HEK293 (cell line): ENCODE measurements around the gene TSGA10IP.
A peak's percentile ranks its signal among the peaks of the same experiment; 100 is the strongest.

Source experiments
- GFI1B ChIP-seq: fragments of 450-650 bp; formaldehyde crosslinking; IDR thresholded peaks from 2 replicates; pipeline ENCODE4 v1.5.1; 2016; ENCODE audit warnings: missing biosample characterization, missing genetic modification characterization
- KLF1 ChIP-seq: fragments of 450-650 bp; formaldehyde crosslinking; IDR thresholded peaks from 2 replicates; pipeline ENCODE4 v1.5.1; 2016; ENCODE audit warnings: missing biosample characterization, missing genetic modification characterization
- KLF17 ChIP-seq: fragments of 450-650 bp; formaldehyde crosslinking; IDR thresholded peaks from 2 replicates; pipeline ENCODE4 v1.5.1; 2016; ENCODE audit warnings: missing biosample characterization, missing genetic modification characterization
- MEIS1 ChIP-seq: sonication (generic); formaldehyde crosslinking; IDR thresholded peaks from 2 replicates; pipeline ENCODE4 v1.8.1; 2022; ENCODE audit warnings: missing genetic modification reagents, mild to moderate bottlenecking, borderline replicate concordance
- PBX3 ChIP-seq: sonication (generic); formaldehyde crosslinking; IDR thresholded peaks from 2 replicates; pipeline ENCODE4 v1.8.1; 2022; ENCODE audit warnings: mild to moderate bottlenecking, moderate library complexity, missing genetic modification reagents
- REPIN1 ChIP-seq: fragments of 450-650 bp; formaldehyde crosslinking; IDR thresholded peaks from 2 replicates; pipeline ENCODE4 v1.5.1; 2017; ENCODE audit warnings: missing biosample characterization, missing genetic modification characterization, low read depth
- SCRT2 ChIP-seq: fragments of 450-650 bp; formaldehyde crosslinking; IDR thresholded peaks from 2 replicates; pipeline ENCODE4 v1.5.1; 2016; ENCODE audit warnings: missing biosample characterization, missing genetic modification characterization
- SP7 ChIP-seq: fragments of 450-650 bp; formaldehyde crosslinking; IDR thresholded peaks from 2 replicates; pipeline ENCODE4 v1.5.1; 2016; ENCODE audit warnings: missing biosample characterization, missing genetic modification characterization
- TRIM28 ChIP-seq: IDR thresholded peaks from 2 replicates; pipeline ENCODE4 v1.6.1; 2011; ENCODE audit warnings: low read length, control low read depth, borderline replicate concordance
- YY1 ChIP-seq: fragments of 450-650 bp; formaldehyde crosslinking; IDR thresholded peaks from 2 replicates; pipeline ENCODE4 v1.5.1; 2018; ENCODE audit warnings: missing biosample characterization, missing genetic modification characterization
- ZBTB11 ChIP-seq: fragments of 450-650 bp; formaldehyde crosslinking; conservative IDR thresholded peaks from 2 replicates; pipeline ENCODE4 v1.5.1; 2016; ENCODE audit warnings: low read depth, missing biosample characterization, missing genetic modification characterization
- ZBTB17 ChIP-seq: fragments of 450-650 bp; formaldehyde crosslinking; IDR thresholded peaks from 2 replicates; pipeline ENCODE4 v1.5.1; 2016; ENCODE audit warnings: missing biosample characterization, missing genetic modification characterization
- ZBTB48 ChIP-seq: fragments of 450-650 bp; formaldehyde crosslinking; IDR thresholded peaks from 2 replicates; pipeline ENCODE4 v1.5.1; 2016; ENCODE audit warnings: missing biosample characterization, missing genetic modification characterization
- ZBTB7A ChIP-seq: fragments of 450-650 bp; formaldehyde crosslinking; IDR thresholded peaks from 2 replicates; pipeline ENCODE4 v1.5.1; 2016; ENCODE audit warnings: low read depth, missing biosample characterization, missing genetic modification characterization
- ZBTB8A ChIP-seq: fragments of 450-650 bp; formaldehyde crosslinking; IDR thresholded peaks from 2 replicates; pipeline ENCODE4 v1.5.1; 2016; ENCODE audit warnings: missing biosample characterization, missing genetic modification characterization
- ZFP3 ChIP-seq: fragments of 450-650 bp; formaldehyde crosslinking; IDR thresholded peaks from 2 replicates; pipeline ENCODE4 v1.5.1; 2016; ENCODE audit warnings: low read depth, missing biosample characterization, missing genetic modification characterization
- ZNF10 ChIP-seq: fragments of 450-650 bp; formaldehyde crosslinking; IDR thresholded peaks from 2 replicates; pipeline ENCODE4 v1.5.1; 2017; ENCODE audit warnings: missing biosample characterization, missing genetic modification characterization
- ZNF114 ChIP-seq: fragments of 450-650 bp; formaldehyde crosslinking; IDR thresholded peaks from 2 replicates; pipeline ENCODE4 v1.5.0; 2017; ENCODE audit warnings: missing biosample characterization, missing genetic modification characterization
- ZNF132 ChIP-seq: fragments of 450-650 bp; formaldehyde crosslinking; IDR thresholded peaks from 2 replicates; pipeline ENCODE4 v1.5.1; 2017; ENCODE audit warnings: missing biosample characterization, missing genetic modification characterization, borderline replicate concordance
- ZNF155 ChIP-seq: fragments of 450-650 bp; formaldehyde crosslinking; IDR thresholded peaks from 2 replicates; pipeline ENCODE4 v1.5.1; 2016; ENCODE audit warnings: missing biosample characterization, missing genetic modification characterization
- ZNF16 ChIP-seq: fragments of 450-650 bp; formaldehyde crosslinking; IDR thresholded peaks from 2 replicates; pipeline ENCODE4 v1.5.1; 2016; ENCODE audit warnings: low read depth, missing biosample characterization, missing genetic modification characterization
- ZNF175 ChIP-seq: fragments of 450-650 bp; formaldehyde crosslinking; IDR thresholded peaks from 2 replicates; pipeline ENCODE4 v1.5.1; 2016; ENCODE audit warnings: missing biosample characterization, missing genetic modification characterization
- ZNF184 ChIP-seq: fragments of 450-650 bp; IDR thresholded peaks from 2 replicates; pipeline ENCODE4 v1.5.1; 2018; ENCODE audit warnings: missing biosample characterization, mild to moderate bottlenecking, missing genetic modification characterization
- ZNF214 ChIP-seq: fragments of 450-650 bp; formaldehyde crosslinking; IDR thresholded peaks from 2 replicates; pipeline ENCODE4 v1.5.1; 2017; ENCODE audit warnings: missing biosample characterization, mild to moderate bottlenecking, missing genetic modification characterization, borderline replicate concordance
- ZNF23 ChIP-seq: fragments of 450-650 bp; formaldehyde crosslinking; IDR thresholded peaks from 2 replicates; pipeline ENCODE4 v1.5.1; 2016; ENCODE audit warnings: missing biosample characterization, missing genetic modification characterization, borderline replicate concordance
- ZNF423 ChIP-seq: fragments of 450-650 bp; formaldehyde crosslinking; IDR thresholded peaks from 2 replicates; pipeline ENCODE4 v1.5.1; 2016; ENCODE audit warnings: missing biosample characterization, missing genetic modification characterization
- ZNF426 ChIP-seq: fragments of 450-650 bp; formaldehyde crosslinking; IDR thresholded peaks from 2 replicates; pipeline ENCODE4 v1.5.1; 2017; ENCODE audit warnings: missing biosample characterization, missing genetic modification characterization, mild to moderate bottlenecking, inconsistent platforms, moderate library complexity
- ZNF521 ChIP-seq: fragments of 450-650 bp; formaldehyde crosslinking; IDR thresholded peaks from 2 replicates; pipeline ENCODE4 v1.5.1; 2017; ENCODE audit warnings: missing biosample characterization, mild to moderate bottlenecking, missing genetic modification characterization
- ZNF548 ChIP-seq: fragments of 450-650 bp; formaldehyde crosslinking; IDR thresholded peaks from 2 replicates; pipeline ENCODE4 v1.5.1; 2016; ENCODE audit warnings: missing biosample characterization, missing genetic modification characterization
- ZNF560 ChIP-seq: fragments of 450-650 bp; formaldehyde crosslinking; IDR thresholded peaks from 2 replicates; pipeline ENCODE4 v1.5.1; 2017; ENCODE audit warnings: missing biosample characterization, missing genetic modification characterization, borderline replicate concordance
- ZNF623 ChIP-seq: fragments of 450-650 bp; formaldehyde crosslinking; IDR thresholded peaks from 2 replicates; pipeline ENCODE4 v1.5.1; 2016; ENCODE audit warnings: missing biosample characterization, missing genetic modification characterization
- ZNF670 ChIP-seq: fragments of 450-650 bp; formaldehyde crosslinking; IDR thresholded peaks from 2 replicates; pipeline ENCODE4 v1.5.1; 2016; ENCODE audit warnings: missing biosample characterization, missing genetic modification characterization, low read depth
- ZNF76 ChIP-seq: fragments of 450-650 bp; formaldehyde crosslinking; IDR thresholded peaks from 2 replicates; pipeline ENCODE4; 2016; ENCODE audit warnings: low read depth, missing biosample characterization, missing genetic modification characterization, borderline replicate concordance
- ZNF830 ChIP-seq: fragments of 450-650 bp; IDR thresholded peaks from 2 replicates; pipeline ENCODE4 v1.5.0; 2018; ENCODE audit warnings: missing biosample characterization, missing genetic modification characterization, low read depth, mild to moderate bottlenecking, moderate library complexity
- ZNF837 ChIP-seq: fragments of 450-650 bp; formaldehyde crosslinking; IDR thresholded peaks from 2 replicates; pipeline ENCODE4 v1.5.1; 2016; ENCODE audit warnings: missing biosample characterization, missing genetic modification characterization

TSGA10IP gene

GRCh38 chr11:65961267-65962140, 16.2 kb downstream of the TSGA10IP start, which contains the start of gene SART1 (continued):
- TF ChIP-seq ZNF548 (tag by site-specific recombination) (no peak), KLF1 (no peak), MEIS1 (CRISPR knock-in tag) (no peak), ZBTB7A (tag by site-specific recombination) (no peak), YY1 (tag by site-specific recombination) (peak; percentile 64), ZFP3 (tag by site-specific recombination) (no peak), KLF17 (tag by site-specific recombination) (no peak), ZNF76 (peak; percentile 94), REPIN1 (no peak), ZNF837 (tag by site-specific recombination) (no peak), GFI1B (no peak), ZNF155 (tag by site-specific recombination) (no peak), ZNF423 (tag by site-specific recombination) (no peak), ZNF184 (tag by site-specific recombination) (no peak), ZNF830 (no peak), SCRT2 (tag by site-specific recombination) (no peak), PBX3 (CRISPR knock-in tag) (no peak), ZBTB17 (peak; percentile 97), ZBTB8A (tag by site-specific recombination) (no peak), SP7 (tag by site-specific recombination) (no peak), ZNF10 (tag by site-specific recombination) (no peak), ZNF560 (tag by site-specific recombination) (no peak), ZNF670 (tag by site-specific recombination) (no peak), ZBTB11 (peak; percentile 95), ZNF214 (no peak), ZNF16 (no peak), ZNF426 (no peak), TRIM28 (no peak), ZNF175 (tag by site-specific recombination) (no peak), ZNF114 (tag by site-specific recombination) (no peak), ZNF132 (tag by site-specific recombination) (no peak), ZNF623 (tag by site-specific recombination) (no peak), ZBTB48 (tag by site-specific recombination) (no peak), ZNF521 (no peak), ZNF23 (tag by site-specific recombination) (no peak)
